Endothelial cell (in vitro differentiated cells): ENCODE data around the gene SSH2. TPM values are rescaled to one million over a fixed set of nuclear protein-coding genes. Genes with fewer than 3 reads are reported as not detected.
A peak's percentile ranks its signal among the peaks of the same experiment; 100 is the strongest.

Source experiments
- DNase-seq: peaks from one replicate; pipeline ENCODE4 v3.0.0; 2021; ENCODE audit warnings: low spot score
- H3K27ac Mint-ChIP-seq: one replicate; pipeline ENCODE4 v1.8.0; 2021; ENCODE audit warnings: mixed read lengths, inconsistent platforms; ENCODE audit not compliant: unreplicated experiment
- H3K27me3 Mint-ChIP-seq: one replicate; pipeline ENCODE4 v1.8.0; 2021; ENCODE audit warnings: mild to moderate bottlenecking, moderate library complexity, mixed read lengths, inconsistent platforms; ENCODE audit not compliant: unreplicated experiment
- H3K36me3 Mint-ChIP-seq: one replicate; pipeline ENCODE4 v1.8.0; 2021; ENCODE audit warnings: mild to moderate bottlenecking, low read depth, mixed read lengths, inconsistent platforms; ENCODE audit not compliant: unreplicated experiment
- H3K4me1 Mint-ChIP-seq: one replicate; pipeline ENCODE4 v1.8.0; 2021; ENCODE audit warnings: mild to moderate bottlenecking, mixed read lengths, inconsistent platforms; ENCODE audit not compliant: unreplicated experiment
- H3K4me3 Mint-ChIP-seq: one replicate; pipeline ENCODE4 v1.8.0; 2021; ENCODE audit warnings: mild to moderate bottlenecking, mixed read lengths, inconsistent platforms; ENCODE audit not compliant: unreplicated experiment
- H3K9me3 Mint-ChIP-seq: one replicate; pipeline ENCODE4 v1.8.0; 2021; ENCODE audit warnings: mixed read lengths, inconsistent platforms; ENCODE audit not compliant: unreplicated experiment
- total RNA-seq: library from RNA; stranded (reverse); fragmentation: NEBNext Ultra II Directional; extraction: Animal tissue kit (Norgen Biotek cat#: 25700); gene quantifications from one replicate; pipeline ENCODE4 v1.2.1, GENCODE V29; 2021; ENCODE audit not compliant: unreplicated experiment
- TF ChIP-seq, protein P1 (sequence below): fragments of 200-600 bp; sonication (generic); IDR thresholded peaks from one replicate; pipeline ENCODE4 v1.5.0; 2021; ENCODE audit warnings: antibody characterized with exemption; ENCODE audit not compliant: unreplicated experiment

SSH2 gene
- total RNA-seq, 1 donor from 2014 or later: 81.2 TPM

DNA sequence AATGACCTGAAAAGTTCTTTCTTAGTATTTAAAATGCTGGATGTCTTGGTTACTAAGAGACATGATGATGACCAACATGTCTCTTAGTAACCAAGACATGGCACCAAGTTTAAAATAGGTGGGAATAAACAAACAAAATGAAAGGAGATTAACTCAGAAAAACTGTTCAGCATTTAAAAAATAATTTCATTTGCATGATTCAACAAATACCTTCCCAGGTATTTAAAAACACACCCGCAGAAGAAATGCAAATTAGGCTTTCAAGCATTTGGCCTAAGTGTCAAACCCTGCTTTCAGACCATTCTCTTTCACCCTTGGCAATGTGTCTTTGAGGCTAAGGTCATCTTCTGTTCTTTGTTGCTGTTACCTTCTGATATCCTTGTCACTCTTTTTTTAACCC is 215.9 kb downstream of the SSH2 start:
- TF ChIP-seq, protein P1, sequence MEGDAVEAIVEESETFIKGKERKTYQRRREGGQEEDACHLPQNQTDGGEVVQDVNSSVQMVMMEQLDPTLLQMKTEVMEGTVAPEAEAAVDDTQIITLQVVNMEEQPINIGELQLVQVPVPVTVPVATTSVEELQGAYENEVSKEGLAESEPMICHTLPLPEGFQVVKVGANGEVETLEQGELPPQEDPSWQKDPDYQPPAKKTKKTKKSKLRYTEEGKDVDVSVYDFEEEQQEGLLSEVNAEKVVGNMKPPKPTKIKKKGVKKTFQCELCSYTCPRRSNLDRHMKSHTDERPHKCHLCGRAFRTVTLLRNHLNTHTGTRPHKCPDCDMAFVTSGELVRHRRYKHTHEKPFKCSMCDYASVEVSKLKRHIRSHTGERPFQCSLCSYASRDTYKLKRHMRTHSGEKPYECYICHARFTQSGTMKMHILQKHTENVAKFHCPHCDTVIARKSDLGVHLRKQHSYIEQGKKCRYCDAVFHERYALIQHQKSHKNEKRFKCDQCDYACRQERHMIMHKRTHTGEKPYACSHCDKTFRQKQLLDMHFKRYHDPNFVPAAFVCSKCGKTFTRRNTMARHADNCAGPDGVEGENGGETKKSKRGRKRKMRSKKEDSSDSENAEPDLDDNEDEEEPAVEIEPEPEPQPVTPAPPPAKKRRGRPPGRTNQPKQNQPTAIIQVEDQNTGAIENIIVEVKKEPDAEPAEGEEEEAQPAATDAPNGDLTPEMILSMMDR: no peak
- H3K27ac Mint-ChIP-seq: peak overlapping the region; percentile 73
- DNase-seq: no peak
- peaks cover 17% of the 10 kb centered on the region for H3K36me3 Mint-ChIP-seq
- H3K4me3 Mint-ChIP-seq: no peak overlapping the region
- H3K4me1 Mint-ChIP-seq: peaks cover 50% of the 10 kb centered on the region
- H3K27me3 Mint-ChIP-seq: peaks cover 5% of the 10 kb centered on the region
- H3K9me3 Mint-ChIP-seq: no peaks in the 10 kb centered on the region

DNA sequence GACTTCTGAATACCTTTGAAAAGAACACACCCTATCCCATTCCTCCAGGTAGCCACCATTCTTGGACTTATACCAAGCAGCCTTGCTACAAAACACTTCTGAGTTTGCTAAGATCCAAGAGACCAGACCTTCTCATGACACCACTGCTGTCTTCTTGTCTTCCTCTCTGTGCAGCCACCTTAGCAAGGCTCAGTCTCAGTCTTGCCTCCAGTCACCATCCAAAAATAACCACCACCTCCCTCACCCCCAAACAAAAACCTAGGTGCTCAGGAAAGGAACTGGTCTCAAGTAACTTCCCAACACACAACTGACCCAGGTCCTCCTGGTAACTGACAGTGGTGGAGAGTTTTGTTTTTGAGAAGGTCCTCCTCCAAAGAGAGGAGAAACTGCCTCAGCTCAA is 216.4 kb downstream of the SSH2 start:
- H3K36me3 Mint-ChIP-seq: peaks cover 17% of the 10 kb centered on the region
- TF ChIP-seq, protein P1: no peak
- no peaks in the 10 kb centered on the region for H3K9me3 Mint-ChIP-seq
- no peak for DNase-seq
- H3K4me3 Mint-ChIP-seq: peak overlapping the region; percentile 11
- H3K27me3 Mint-ChIP-seq: peaks cover 5% of the 10 kb centered on the region
- H3K27ac Mint-ChIP-seq: peak overlapping the region; percentile 46
- H3K4me1 Mint-ChIP-seq: peaks cover 50% of the 10 kb centered on the region

DNA sequence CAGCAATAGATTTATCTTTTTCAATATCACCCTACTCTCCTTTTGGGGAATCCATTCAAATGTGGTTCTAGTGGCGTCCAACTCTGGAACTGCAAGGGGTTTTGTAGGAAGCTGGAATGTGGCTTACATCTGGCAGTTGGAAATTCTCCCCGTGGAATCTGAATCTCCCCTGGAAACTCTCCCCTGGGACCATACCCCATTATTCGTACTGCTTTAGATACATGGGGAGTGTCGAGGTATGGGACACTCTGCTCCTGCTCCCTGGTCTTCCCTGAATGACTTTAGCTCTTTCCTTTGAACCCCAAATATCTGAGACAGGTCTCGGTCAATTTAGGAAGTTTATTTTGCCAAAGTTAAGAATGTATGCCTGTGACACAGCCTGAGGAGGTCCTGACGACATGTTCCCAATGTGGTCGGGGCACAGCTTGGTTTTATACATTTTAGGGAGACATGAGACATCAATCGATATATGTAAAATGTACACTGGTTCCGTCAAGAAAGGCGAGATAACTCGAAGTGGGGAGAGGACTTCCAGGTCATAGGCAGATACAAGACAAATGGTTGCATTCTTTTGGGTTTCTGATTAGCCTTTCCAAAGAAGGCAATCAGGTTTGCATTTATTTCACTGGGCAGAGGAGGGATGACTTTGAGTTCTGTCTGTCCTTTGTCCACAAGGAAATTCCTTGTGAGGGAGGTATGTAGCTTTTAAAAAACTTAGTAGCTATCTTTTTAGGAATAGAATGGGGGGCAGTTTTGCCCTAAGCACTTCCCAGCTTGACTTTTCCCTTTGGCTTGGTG is 218.2 kb downstream of the SSH2 start:
- H3K4me3 Mint-ChIP-seq: no peak overlapping the region

DNA sequence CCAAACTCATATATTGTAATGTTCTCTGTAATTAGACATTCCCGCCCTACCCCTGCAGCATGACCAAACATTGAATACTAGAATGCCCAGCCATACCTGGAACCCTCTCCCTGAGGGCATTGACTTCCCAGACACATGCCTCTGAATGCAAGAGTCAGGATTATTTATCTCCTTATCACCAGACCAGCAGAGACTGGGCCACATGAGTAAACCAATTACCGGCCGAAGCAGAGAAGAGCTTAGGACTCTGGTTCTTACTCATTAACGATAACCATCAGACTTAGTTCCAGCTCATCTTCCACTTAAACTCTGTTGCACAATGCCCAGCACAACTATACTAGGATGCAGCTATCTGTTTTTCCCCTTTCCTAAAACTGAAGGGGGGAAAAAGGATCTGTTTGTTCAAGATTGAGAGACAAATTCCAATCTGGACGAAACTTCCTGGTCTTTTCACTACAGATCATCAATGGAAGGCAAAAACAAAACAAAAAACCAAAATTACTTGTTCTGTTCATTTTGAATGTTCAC is 219.1 kb downstream of the SSH2 start:
- Mint-ChIP-seq H3K27me3 (peaks cover 6% of the 10 kb centered on the region), H3K4me3 (no peak overlapping the region), H3K36me3 (peaks cover 6% of the 10 kb centered on the region), H3K4me1 (peaks cover 42% of the 10 kb centered on the region), H3K27ac (peak overlapping the region; percentile 70), H3K9me3 (no peaks in the 10 kb centered on the region)
- DNase-seq: no peak
- TF ChIP-seq, protein P1: no peak

More for the DNA sequence above, 218.2 kb downstream of the SSH2 start:
- Mint-ChIP-seq H3K27ac (peak overlapping the region; percentile 70), H3K9me3 (no peaks in the 10 kb centered on the region), H3K27me3 (peaks cover 3% of the 10 kb centered on the region), H3K36me3 (peaks cover 9% of the 10 kb centered on the region), H3K4me1 (peaks cover 43% of the 10 kb centered on the region)
- no peak for DNase-seq
- TF ChIP-seq, protein P1: no peak

DNA sequence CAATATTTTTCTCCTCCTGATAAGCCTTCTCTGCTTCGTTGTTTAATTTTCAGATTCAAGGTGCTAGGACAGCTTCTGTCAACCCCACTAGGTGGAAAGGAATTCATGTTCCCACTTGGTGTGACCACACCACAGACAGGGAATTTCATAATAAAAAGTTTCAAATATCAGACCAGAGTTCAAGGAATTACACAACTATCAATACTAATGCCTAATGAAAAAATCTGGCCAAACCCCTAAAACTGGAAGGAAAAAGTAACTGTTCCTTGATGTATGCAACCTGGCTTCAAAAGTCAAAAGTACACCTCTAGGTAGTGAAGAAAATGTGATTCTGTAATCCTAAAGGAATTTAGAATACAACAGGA is 219.5 kb downstream of the SSH2 start:
- Mint-ChIP-seq H3K27ac (peak overlapping the region; percentile 70), H3K4me1 (peaks cover 44% of the 10 kb centered on the region), H3K9me3 (no peaks in the 10 kb centered on the region), H3K4me3 (no peak overlapping the region), H3K36me3 (peaks cover 6% of the 10 kb centered on the region), H3K27me3 (peaks cover 6% of the 10 kb centered on the region)
- DNase-seq: no peak
- TF ChIP-seq, protein P1: no peak
